Suprapubic skin (tissue), 4 donors: Measurements from ENCODE around the gene ATXN7. TPM values are rescaled to one million over a fixed set of nuclear protein-coding genes. Genes with fewer than 3 reads are reported as not detected.

Source experiments
- DNase-seq, 2 donors: peaks; one replicate each; pipeline ENCODE4 v3.0.0-alpha.2; 2019; ENCODE audit warnings: low spot score in 2 of 2
- H3K27ac ChIP-seq: fragments of 200-600 bp; sonication (generic); one replicate; pipeline ENCODE4 v1.5.1; 2019
- H3K27me3 ChIP-seq: fragments of 200-600 bp; sonication (generic); one replicate; pipeline ENCODE4 v1.5.1; 2019
- H3K36me3 ChIP-seq: fragments of 200-600 bp; sonication (generic); one replicate; pipeline ENCODE4 v1.5.1; 2019
- H3K4me1 ChIP-seq: fragments of 200-600 bp; sonication (generic); one replicate; pipeline ENCODE4 v1.5.1; 2019
- H3K4me3 ChIP-seq: fragments of 200-600 bp; sonication (generic); one replicate; pipeline ENCODE4 v1.5.1; 2019; ENCODE audit warnings: mild to moderate bottlenecking
- H3K9me3 ChIP-seq: fragments of 200-600 bp; sonication (generic); one replicate; pipeline ENCODE4 v1.5.1; 2019
- EP300 ChIP-seq: sonication (generic); formaldehyde crosslinking; IDR thresholded peaks from one replicate; pipeline ENCODE4 v1.6.1; 2017; ENCODE audit warnings: antibody characterized with exemption
- POLR2A ChIP-seq, 2 donors: fragments of 450-650 bp; IDR thresholded peaks; one replicate each; pipeline ENCODE4 v1.6.1; 2017; ENCODE audit warnings: antibody characterized with exemption in 2 of 2, mild to moderate bottlenecking in 2 of 2, moderate library complexity in 2 of 2
- POLR2AphosphoS5 ChIP-seq, 3 donors: sonication (generic); formaldehyde crosslinking; IDR thresholded peaks; one replicate each; pipeline ENCODE4 v1.6.1; 2017; ENCODE audit warnings: antibody characterized with exemption in 3 of 3
- WGBS: methylation state at CpG from one replicate; pipeline ENCODE4 v1.1.5; 2018; 5-methylcytosine and 5-hydroxymethylcytosine counted together
- total RNA-seq, 4 donors: library from RNA; depleted of rRNA; stranded (reverse); fragments of >200 nt; gene quantifications; one replicate each; pipeline ENCODE4 v1.1.0, GENCODE V29; 2016
- TF ChIP-seq, protein P1 (sequence below), 2 donors: fragments of 200-600 bp in 1 of 2; fragments of 450-650 bp in 1 of 2; sonication (generic) in 1 of 2; IDR thresholded peaks; one replicate each; pipeline ENCODE4 v1.5.1; 2016 to 2019; ENCODE audit warnings: antibody characterized with exemption in 2 of 2, mild to moderate bottlenecking in 1 of 2, moderate library complexity in 1 of 2

ATXN7 gene
- total RNA-seq, 4 donors from 2014 or later = 22.9 to 101 (median 44.2) TPM

DNA sequence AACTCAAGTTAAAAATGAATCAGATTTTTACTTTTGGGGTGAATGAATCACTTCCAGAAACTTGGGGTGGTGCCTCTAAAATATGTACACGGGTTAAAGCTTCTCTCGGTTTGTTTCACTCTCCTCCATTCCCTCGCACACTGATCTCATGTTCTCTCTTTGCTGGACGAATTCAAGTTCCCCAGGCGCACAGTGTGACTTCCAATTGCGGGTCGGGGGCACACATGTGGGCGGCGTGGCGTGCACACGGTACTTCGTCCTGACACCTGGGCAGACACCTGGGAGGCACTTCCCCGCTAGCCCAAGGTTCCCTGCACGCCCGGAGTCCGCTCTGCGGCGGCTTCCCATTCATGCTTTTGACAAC lies 47.8 kb downstream of the ATXN7 start:
- Histone ChIP-seq H3K36me3 (peaks cover 3% of the 10 kb centered on the region), H3K27me3 (no peaks in the 10 kb centered on the region), H3K4me3 (peak overlapping the region; percentile 92), H3K4me1 (peaks cover 29% of the 10 kb centered on the region), H3K27ac (peak overlapping the region; percentile 97), H3K9me3 (no peaks in the 10 kb centered on the region)
- WGBS = 0% methylated on average over 10 of the region's 18 CpGs
- no peak for DNase-seq
- TF ChIP-seq EP300 = no peak
- TF ChIP-seq POLR2A (IDR thresholded peaks at IDR 0.05) = no peak
- TF ChIP-seq, protein P1, sequence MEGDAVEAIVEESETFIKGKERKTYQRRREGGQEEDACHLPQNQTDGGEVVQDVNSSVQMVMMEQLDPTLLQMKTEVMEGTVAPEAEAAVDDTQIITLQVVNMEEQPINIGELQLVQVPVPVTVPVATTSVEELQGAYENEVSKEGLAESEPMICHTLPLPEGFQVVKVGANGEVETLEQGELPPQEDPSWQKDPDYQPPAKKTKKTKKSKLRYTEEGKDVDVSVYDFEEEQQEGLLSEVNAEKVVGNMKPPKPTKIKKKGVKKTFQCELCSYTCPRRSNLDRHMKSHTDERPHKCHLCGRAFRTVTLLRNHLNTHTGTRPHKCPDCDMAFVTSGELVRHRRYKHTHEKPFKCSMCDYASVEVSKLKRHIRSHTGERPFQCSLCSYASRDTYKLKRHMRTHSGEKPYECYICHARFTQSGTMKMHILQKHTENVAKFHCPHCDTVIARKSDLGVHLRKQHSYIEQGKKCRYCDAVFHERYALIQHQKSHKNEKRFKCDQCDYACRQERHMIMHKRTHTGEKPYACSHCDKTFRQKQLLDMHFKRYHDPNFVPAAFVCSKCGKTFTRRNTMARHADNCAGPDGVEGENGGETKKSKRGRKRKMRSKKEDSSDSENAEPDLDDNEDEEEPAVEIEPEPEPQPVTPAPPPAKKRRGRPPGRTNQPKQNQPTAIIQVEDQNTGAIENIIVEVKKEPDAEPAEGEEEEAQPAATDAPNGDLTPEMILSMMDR (IDR thresholded peaks at IDR 0.05) = no peak
- no peak for TF ChIP-seq POLR2AphosphoS5 (IDR thresholded peaks at IDR 0.05)

DNA sequence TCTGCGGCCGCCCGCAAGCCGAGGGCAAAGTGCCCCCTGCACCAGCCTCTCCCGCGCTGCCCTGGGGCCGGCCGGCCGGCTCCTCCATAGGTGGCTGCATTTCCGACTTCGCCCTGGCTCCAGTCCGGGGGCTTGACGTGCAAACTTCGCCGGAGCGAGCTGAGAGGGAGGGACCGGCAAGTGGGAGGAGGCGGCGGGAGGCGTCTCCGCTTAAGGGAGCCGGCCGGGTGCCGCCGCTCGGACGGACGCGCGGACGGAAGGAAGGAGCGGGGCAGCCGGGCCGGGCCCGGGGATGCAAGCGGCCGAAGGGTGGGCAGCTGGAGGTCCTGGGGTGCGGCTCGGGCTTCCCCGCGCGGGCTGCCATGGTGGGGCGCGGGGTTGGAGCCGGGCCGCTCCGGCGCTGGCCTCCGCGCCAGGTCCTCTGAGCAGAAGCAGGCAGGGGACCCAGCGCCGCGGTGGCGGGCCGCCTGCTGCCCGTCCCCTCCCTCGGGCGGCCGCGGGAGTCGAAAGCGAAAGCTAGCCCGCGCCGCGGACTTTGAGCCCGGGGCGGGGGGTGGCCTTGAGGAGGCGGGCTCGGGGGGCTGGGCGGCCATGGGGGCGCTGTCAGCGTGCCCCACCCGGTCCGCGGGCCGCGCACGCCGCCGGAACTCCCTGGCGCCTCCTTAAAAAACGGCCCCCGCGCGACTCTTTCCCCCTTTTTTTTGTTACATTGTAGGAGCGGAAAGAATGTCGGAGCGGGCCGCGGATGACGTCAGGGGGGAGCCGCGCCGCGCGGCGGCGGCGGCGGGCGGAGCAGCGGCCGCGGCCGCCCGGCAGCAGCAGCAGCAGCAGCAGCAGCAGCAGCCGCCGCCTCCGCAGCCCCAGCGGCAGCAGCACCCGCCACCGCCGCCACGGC lies 48.5 kb downstream of the ATXN7 start, which contains the start of gene SCAANT1:
Gene SCAANT1 (minus strand): TSS at position 511 of the 895 bp plus-strand sequence.
- H3K27me3 ChIP-seq = no peaks in the 10 kb centered on the region
- DNase-seq = peak; percentile 95 to 97
- peak within 1 kb of the TSS; percentile 97 for H3K27ac ChIP-seq
- H3K36me3 ChIP-seq = peaks cover 9% of the 10 kb centered on the region
- H3K4me1 ChIP-seq = peaks cover 29% of the 10 kb centered on the region
- no peaks in the 10 kb centered on the region for H3K9me3 ChIP-seq
- peak within 1 kb of the TSS; percentile 92 for H3K4me3 ChIP-seq
- TF ChIP-seq EP300 (no peak), POLR2A (IDR thresholded peaks at IDR 0.05) (peak in 1 of 2 donors; percentile 76), POLR2AphosphoS5 (IDR thresholded peaks at IDR 0.05) (peak in 1 of 3 donors; percentile 20)
- TF ChIP-seq, protein P1 (IDR thresholded peaks at IDR 0.05) = no peak
- 0% methylated on average over 18 of the region's 115 CpGs for WGBS

DNA sequence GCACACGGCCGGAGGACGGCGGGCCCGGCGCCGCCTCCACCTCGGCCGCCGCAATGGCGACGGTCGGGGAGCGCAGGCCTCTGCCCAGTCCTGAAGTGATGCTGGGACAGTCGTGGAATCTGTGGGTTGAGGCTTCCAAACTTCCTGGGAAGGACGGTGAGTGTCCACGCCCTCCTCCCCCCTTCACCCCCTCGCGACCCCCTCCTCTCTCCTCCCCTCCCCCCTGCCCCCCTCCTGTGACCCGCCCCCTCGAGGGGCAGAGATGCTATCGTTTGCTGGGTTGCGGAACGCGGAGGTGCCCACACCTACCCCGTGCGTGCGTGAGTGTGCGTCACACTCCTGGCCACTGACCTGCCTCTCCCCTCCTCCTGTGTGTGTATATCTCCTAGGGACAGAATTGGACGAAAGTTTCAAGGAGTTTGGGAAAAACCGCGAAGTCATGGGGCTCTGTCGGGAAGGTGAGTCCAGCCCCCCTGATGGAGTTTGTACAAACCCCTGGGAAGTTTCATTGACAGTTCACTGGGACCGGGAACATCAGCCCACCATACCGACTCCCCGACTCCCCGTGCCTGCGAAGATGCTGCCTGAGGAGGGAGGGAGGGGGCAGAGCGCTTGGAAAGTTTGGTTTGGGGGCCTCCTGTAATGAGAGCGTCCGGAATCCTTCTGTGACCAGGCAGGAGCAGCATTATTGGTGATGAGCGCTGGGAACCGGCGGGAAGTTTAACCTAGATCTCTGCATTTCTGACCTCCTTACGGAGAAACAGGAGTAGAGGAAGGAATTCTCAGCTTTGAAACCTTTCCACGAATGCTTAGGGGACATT lies 49.3 kb downstream of the ATXN7 start:
- Histone ChIP-seq H3K27me3 (no peaks in the 10 kb centered on the region), H3K27ac (peak overlapping the region; percentile 97), H3K4me1 (peaks cover 29% of the 10 kb centered on the region), H3K9me3 (no peaks in the 10 kb centered on the region), H3K4me3 (peak overlapping the region; percentile 92), H3K36me3 (peaks cover 14% of the 10 kb centered on the region)
- WGBS = 9% methylated on average over 12 of the region's 46 CpGs
- peak; percentile 83 to 90 for DNase-seq
- no peak for TF ChIP-seq EP300
- TF ChIP-seq POLR2AphosphoS5 (IDR thresholded peaks at IDR 0.05) = no peak
- TF ChIP-seq POLR2A (IDR thresholded peaks at IDR 0.05) = no peak
- TF ChIP-seq, protein P1 (IDR thresholded peaks at IDR 0.05) = no peak

DNA sequence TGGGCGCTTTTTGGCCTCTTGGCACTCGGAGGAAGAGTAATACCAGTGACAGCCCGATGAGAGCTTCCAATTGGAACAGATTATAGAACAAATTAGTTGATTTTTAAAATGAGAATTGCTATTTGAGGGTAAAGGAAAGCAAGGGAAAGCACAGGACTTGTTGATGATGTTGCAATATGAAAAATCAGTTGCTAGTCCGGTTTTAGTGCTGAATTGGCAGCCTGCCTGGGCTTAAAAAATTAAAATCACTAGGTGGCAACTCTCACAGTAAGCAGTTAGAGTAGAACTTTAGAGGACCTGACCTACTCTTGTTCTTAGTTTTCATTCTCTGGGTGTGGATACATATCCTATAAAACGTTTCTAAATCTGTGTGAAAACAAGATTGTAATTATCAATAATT lies 50.6 kb downstream of the ATXN7 start:
- Histone ChIP-seq H3K4me1 (peaks cover 29% of the 10 kb centered on the region), H3K27me3 (no peaks in the 10 kb centered on the region), H3K9me3 (no peaks in the 10 kb centered on the region), H3K36me3 (peaks cover 23% of the 10 kb centered on the region), H3K4me3 (peak overlapping the region; percentile 92), H3K27ac (peak overlapping the region; percentile 97)
- DNase-seq = no peak
- WGBS = 25% methylated on average over 5 of the region's 5 CpGs
- TF ChIP-seq POLR2AphosphoS5 (IDR thresholded peaks at IDR 0.05) (no peak), EP300 (no peak), POLR2A (IDR thresholded peaks at IDR 0.05) (no peak)
- TF ChIP-seq, protein P1 (IDR thresholded peaks at IDR 0.05) = no peak

DNA sequence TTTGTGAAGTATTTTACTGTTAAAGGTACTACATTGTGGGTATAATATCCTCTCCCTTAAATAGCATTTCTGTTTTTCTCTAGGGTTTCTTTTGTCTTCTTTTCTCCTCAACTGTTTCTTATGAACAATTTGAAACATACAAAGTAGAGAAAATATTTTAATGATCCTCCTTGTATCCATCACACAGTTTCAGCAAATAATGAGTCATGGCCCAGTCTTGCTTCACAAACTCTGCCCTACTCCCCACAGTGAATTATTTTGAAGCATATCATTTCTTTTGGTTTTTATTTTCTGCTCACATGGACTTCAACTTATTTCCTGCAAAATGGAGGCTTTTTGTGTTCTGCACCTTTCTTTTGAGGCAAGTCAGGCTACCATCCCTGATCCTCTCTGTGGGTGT lies 54.7 kb downstream of the ATXN7 start:
- H3K9me3 ChIP-seq = no peaks in the 10 kb centered on the region
- H3K4me3 ChIP-seq = no peak overlapping the region
- peaks cover 37% of the 10 kb centered on the region for H3K36me3 ChIP-seq
- peaks cover 20% of the 10 kb centered on the region for H3K4me1 ChIP-seq
- no peak overlapping the region for H3K27ac ChIP-seq
- no peaks in the 10 kb centered on the region for H3K27me3 ChIP-seq
- TF ChIP-seq POLR2AphosphoS5 (IDR thresholded peaks at IDR 0.05) = no peak
- TF ChIP-seq, protein P1 (IDR thresholded peaks at IDR 0.05) = no peak
- TF ChIP-seq POLR2A (IDR thresholded peaks at IDR 0.05) = no peak
- no peak for TF ChIP-seq EP300
- DNase-seq = no peak
